Effector memory CD8-positive, alpha-beta T cell (primary cell): ENCODE data around the gene PPIE.

Experiments used
- ATAC-seq: fragments of 150-1000 bp; cut with Tn5 transposase; replicated peaks from 2 replicates; pipeline ENCODE4 v1.10.0; 2021; ENCODE audit warnings: mild to moderate bottlenecking, moderate library complexity
- DNase-seq, 3 experiments: peaks; one replicate each; pipeline ENCODE4 v3.0.0; 2021
- H3K27ac Mint-ChIP-seq, 2 donors: one replicate each; pipeline ENCODE4 v1.8.0; 2022; ENCODE audit warnings: mild to moderate bottlenecking in 2 of 2, mixed read lengths in 2 of 2, moderate library complexity in 2 of 2
- H3K27me3 Mint-ChIP-seq, 2 donors: one replicate each; pipeline ENCODE4 v1.8.0; 2022; ENCODE audit warnings: mixed read lengths in 2 of 2
- H3K36me3 Mint-ChIP-seq: one replicate; pipeline ENCODE4 v1.8.0; 2022; ENCODE audit warnings: mild to moderate bottlenecking, moderate library complexity, mixed read lengths; ENCODE audit not compliant: insufficient read depth
- H3K4me1 Mint-ChIP-seq, 2 donors: one replicate each; pipeline ENCODE4 v1.8.0; 2022; ENCODE audit warnings: low read depth in 2 of 2, mixed read lengths in 2 of 2
- H3K4me3 Mint-ChIP-seq, 2 donors: one replicate each; pipeline ENCODE4 v1.8.0; 2022; ENCODE audit warnings: mild to moderate bottlenecking in 2 of 2, mixed read lengths in 2 of 2, moderate library complexity in 2 of 2
- H3K9me3 Mint-ChIP-seq, 2 donors: one replicate each; pipeline ENCODE4 v1.8.0; 2022; ENCODE audit warnings: mixed read lengths in 2 of 2

PPIE gene

DNA sequence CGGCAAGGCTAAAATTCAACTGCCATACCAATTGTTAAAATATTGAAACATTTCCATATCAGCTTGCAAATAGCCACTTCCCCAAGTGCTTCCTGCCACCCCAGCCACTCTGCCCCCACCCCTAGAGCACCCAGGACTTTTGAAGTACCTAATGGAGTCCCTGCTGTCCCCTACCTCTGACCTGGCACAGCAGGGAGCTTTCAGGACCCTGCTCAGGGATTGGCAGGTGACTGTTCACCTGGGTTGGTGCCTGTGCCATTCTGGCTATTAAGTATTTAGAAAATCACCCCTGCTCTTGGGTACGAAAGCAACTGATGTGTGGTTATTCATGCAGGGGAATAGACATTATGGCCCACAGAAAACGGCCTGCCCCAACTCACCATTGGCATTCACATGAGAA lies 38.3 kb upstream of the PPIE start:
- peaks cover 5 to 35% of the 10 kb centered on the region in 2 donors for H3K27me3 Mint-ChIP-seq
- H3K4me3 Mint-ChIP-seq, result no peak overlapping the region
- no peak for ATAC-seq
- no peaks in the 10 kb centered on the region for H3K9me3 Mint-ChIP-seq
- H3K27ac Mint-ChIP-seq, result no peak overlapping the region
- H3K36me3 Mint-ChIP-seq, result no peaks in the 10 kb centered on the region
- no peak for DNase-seq
- no peaks in the 10 kb centered on the region for H3K4me1 Mint-ChIP-seq

- Mint-ChIP-seq H3K27me3 (peaks cover 5 to 35% of the 10 kb centered on the region in 2 donors), H3K4me1 (no peaks in the 10 kb centered on the region), H3K27ac (no peak overlapping the region), H3K36me3 (no peaks in the 10 kb centered on the region), H3K9me3 (no peaks in the 10 kb centered on the region), H3K4me3 (no peak overlapping the region)
- ATAC-seq, result no peak
- no peak for DNase-seq
These were observed 37.6 kb upstream of the PPIE start for GRCh38 chr1:39701049-39701439.

- DNase-seq, result no peak
- Mint-ChIP-seq H3K36me3 (no peaks in the 10 kb centered on the region), H3K9me3 (no peaks in the 10 kb centered on the region), H3K27ac (no peak overlapping the region), H3K4me1 (no peaks in the 10 kb centered on the region), H3K27me3 (peaks cover 15 to 32% of the 10 kb centered on the region in 2 donors), H3K4me3 (no peak overlapping the region)
- no peak for ATAC-seq
These were observed 33.9 kb upstream of the PPIE start for GRCh38 chr1:39704757-39705156.

GRCh38 chr1:39707506-39707905 lies 31.2 kb upstream of the PPIE start:
- Mint-ChIP-seq H3K36me3 (no peaks in the 10 kb centered on the region), H3K9me3 (no peaks in the 10 kb centered on the region), H3K4me1 (no peaks in the 10 kb centered on the region), H3K27ac (no peak overlapping the region), H3K27me3 (peaks cover 26 to 28% of the 10 kb centered on the region in 2 donors), H3K4me3 (no peak overlapping the region)
- DNase-seq, result no peak
- no peak for ATAC-seq

DNA sequence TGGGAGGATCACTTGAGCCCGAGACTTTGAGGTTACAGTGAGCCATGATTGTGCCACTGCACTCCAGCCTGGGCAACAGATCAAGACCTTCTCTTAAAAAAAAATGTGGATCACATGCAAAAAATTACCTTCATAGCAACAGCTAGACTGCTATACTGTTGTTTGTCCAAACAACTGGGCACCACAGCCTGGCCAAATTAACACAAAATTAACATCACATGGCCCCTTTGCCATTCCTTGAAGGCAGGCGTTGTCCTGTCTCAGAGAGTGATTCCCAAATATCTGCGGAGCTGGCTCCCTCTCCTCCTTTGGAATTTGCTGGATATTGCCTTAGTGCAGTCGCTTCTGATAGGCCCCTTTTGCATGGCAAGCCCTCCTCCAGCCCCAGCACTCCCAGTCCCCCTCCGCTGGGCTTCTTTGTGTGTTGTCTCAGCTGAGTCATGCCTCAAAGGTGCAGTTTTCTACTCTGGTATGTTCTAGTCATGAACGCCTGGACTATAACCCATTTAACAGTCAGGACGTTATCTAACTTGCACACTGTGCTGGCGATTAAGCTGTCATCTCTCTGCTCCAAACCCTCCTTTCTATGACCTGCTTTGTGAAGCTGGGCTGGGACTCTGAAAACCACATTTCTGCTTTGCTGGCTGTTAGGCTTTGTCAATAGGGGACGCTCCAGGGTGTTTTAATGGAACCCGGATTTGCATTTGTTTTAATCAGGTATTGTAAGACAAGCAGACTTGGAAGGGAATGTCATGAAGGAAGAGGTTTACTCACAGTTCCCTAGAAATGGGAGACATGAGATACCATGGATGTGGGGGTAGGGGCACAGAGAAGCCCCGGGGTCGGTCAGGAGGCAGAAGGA lies 27.3 kb upstream of the PPIE start:
- no peak for DNase-seq
- Mint-ChIP-seq H3K27me3 (peaks cover 28 to 35% of the 10 kb centered on the region in 2 donors), H3K9me3 (no peaks in the 10 kb centered on the region)

DNA sequence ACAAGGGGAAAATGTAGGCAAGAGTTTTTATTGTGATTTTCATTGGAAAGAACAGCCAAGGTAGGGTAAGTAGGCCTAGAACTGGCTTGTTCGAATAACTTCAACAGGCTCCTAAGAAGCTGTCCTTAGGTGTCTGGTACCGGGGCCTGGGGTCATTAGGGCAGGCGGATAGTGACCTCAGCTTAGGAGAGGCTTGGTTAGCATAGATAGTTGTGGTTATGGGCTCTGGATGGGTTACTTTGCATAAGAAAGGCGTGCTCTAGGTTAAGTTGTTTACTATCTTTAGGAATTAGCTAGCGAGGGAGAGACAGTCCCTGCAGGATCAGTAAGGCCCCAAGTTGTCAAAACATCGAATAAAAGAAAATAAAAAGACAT lies 26.7 kb upstream of the PPIE start:
- ATAC-seq (no peak), DNase-seq (no peak)
- Mint-ChIP-seq H3K4me3 (no peak overlapping the region), H3K27ac (no peak overlapping the region), H3K9me3 (no peaks in the 10 kb centered on the region), H3K36me3 (no peaks in the 10 kb centered on the region), H3K4me1 (no peaks in the 10 kb centered on the region), H3K27me3 (peaks cover 34 to 39% of the 10 kb centered on the region in 2 donors)

More for the DNA sequence above, 27.3 kb upstream of the PPIE start:
- Mint-ChIP-seq H3K27ac (no peak overlapping the region), H3K36me3 (no peaks in the 10 kb centered on the region), H3K4me1 (no peaks in the 10 kb centered on the region), H3K4me3 (no peak overlapping the region)
- ATAC-seq, result no peak

DNA sequence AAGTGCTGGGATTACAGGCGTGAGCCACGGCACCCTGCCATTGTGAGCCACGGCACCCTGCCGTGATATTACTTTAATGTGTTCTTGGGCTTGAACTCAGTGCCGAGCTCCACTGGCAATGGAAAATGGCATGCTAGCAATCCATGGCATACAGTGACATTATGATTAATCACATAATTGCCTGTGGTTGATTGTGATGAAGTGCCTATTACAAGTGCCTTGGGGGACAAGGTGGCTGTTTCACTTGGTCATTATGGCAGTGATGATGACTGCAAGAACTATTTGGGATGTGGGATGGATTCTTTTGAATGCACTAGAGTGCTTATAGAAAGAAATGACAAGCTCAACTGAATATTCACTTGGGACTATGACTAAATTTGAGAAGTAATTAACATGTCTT lies 25.1 kb upstream of the PPIE start:
- no peak for DNase-seq
- Mint-ChIP-seq H3K27me3 (peaks cover 45 to 46% of the 10 kb centered on the region in 2 donors), H3K4me3 (no peak overlapping the region), H3K36me3 (no peaks in the 10 kb centered on the region), H3K9me3 (no peaks in the 10 kb centered on the region), H3K4me1 (no peaks in the 10 kb centered on the region), H3K27ac (no peak overlapping the region)
- ATAC-seq, result no peak

DNA sequence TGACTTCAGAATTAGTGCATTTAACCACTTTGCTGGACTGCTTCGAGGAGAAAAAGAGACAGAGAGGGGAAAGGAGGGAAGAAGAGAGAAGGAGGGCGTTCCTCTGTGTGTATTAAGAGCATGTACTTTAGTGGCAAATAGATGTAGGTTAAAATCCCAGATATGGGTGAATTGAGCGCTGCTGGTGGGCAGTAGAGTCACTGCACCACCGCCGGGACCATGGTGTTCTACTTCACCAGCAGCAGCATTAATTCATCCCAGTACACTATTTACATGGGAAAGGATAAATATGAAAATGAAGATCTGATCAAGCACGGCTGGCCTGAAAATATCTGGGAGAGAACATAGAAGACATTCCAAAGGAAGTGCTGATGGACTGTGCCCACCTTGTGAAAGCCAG lies 20.9 kb upstream of the PPIE start:
- H3K9me3 Mint-ChIP-seq, result no peaks in the 10 kb centered on the region
- H3K27ac Mint-ChIP-seq, result no peak overlapping the region
- peaks cover 1% of the 10 kb centered on the region for H3K36me3 Mint-ChIP-seq
- peaks cover 0 to 1% of the 10 kb centered on the region in 2 donors for H3K4me1 Mint-ChIP-seq
- H3K4me3 Mint-ChIP-seq, result no peak overlapping the region
- H3K27me3 Mint-ChIP-seq, result peaks cover 22 to 27% of the 10 kb centered on the region in 2 donors
- no peak for DNase-seq
- no peak for ATAC-seq

DNA sequence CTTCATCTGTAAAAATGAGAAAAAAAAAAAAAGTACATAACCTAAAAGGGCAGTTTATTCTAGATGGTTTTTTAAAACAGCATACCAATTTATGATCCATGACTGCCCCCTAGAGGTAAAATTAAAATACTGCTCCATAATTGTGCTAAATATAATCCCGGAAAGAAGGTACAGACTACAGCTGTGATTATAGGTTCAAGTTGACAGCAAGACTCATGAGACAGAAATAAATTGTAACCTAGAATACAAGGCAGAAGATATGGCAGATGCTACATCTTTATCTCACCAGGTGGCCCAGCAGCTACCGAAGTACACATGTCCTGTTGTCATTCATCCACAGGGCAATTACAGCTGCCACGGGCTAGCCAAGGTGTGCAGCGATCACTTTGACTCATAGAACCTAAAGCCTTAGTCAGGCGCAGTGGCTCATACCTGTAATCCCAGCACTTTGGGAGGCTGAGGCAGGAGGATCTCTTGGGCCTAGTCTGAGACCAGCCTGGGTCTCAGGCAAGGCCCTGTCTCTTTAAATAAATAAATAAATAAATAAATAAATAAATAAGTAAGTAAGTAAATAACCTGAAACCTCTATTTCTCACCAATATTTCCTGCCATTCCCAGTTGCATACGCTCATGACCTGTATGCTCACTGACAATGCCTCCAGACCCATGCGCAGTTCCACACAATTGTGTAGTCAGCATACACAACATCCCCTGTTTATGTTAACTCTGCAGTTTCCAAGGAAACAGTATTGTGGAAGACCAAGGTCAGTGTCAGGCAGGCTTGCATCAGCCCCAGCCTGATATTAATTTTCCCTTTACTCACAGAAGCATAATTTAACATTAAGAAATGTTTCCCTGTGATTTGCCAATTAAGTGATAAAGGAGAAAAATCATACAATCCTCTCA lies 18.3 kb upstream of the PPIE start:
- peaks cover 33 to 36% of the 10 kb centered on the region in 2 donors for H3K27me3 Mint-ChIP-seq

DNA sequence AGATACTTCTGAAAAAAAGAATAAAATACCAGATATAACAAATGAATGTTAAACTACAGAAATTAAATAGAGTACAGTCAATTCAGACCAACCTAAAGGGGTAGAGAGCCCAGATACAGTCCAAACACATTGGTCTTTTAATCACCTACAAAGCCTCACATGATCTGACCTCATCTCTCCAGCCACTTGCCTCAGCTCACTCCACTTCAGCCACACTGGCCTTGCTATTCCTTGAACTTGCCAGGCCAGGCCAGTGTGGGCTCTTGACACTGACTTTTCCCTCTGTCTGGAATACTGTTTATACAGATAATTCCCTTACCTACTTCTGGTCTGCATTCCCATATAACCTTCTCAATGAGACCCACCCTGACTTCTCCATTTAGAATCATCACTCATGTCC lies 17.0 kb upstream of the PPIE start:
- DNase-seq, result no peak
- peaks cover 0 to 1% of the 10 kb centered on the region in 2 donors for H3K4me1 Mint-ChIP-seq
- H3K36me3 Mint-ChIP-seq, result peaks cover 3% of the 10 kb centered on the region
- H3K27me3 Mint-ChIP-seq, result peaks cover 28 to 44% of the 10 kb centered on the region in 2 donors
- no peaks in the 10 kb centered on the region for H3K9me3 Mint-ChIP-seq
- H3K27ac Mint-ChIP-seq, result no peak overlapping the region
- H3K4me3 Mint-ChIP-seq, result no peak overlapping the region
- ATAC-seq, result no peak

More for the DNA sequence above, 18.3 kb upstream of the PPIE start:
- ATAC-seq (peak; percentile 71), DNase-seq (peak in 1 of 3 experiments; percentile 14)
- Mint-ChIP-seq H3K9me3 (no peaks in the 10 kb centered on the region), H3K4me1 (peaks cover 0 to 1% of the 10 kb centered on the region in 2 donors), H3K36me3 (peaks cover 3% of the 10 kb centered on the region), H3K27ac (no peak overlapping the region), H3K4me3 (no peak overlapping the region)

GRCh38 chr1:39722495-39722894 lies 16.2 kb upstream of the PPIE start:
- Mint-ChIP-seq H3K4me1 (peaks cover 1 to 4% of the 10 kb centered on the region in 2 donors), H3K27ac (no peak overlapping the region), H3K27me3 (peaks cover 23 to 44% of the 10 kb centered on the region in 2 donors), H3K9me3 (no peaks in the 10 kb centered on the region), H3K4me3 (no peak overlapping the region), H3K36me3 (peaks cover 3% of the 10 kb centered on the region)
- DNase-seq (no peak), ATAC-seq (no peak)

GRCh38 chr1:39726600-39726999 lies 12.1 kb upstream of the PPIE start:
- no peak for DNase-seq
- peaks cover 46 to 72% of the 10 kb centered on the region in 2 donors for H3K27me3 Mint-ChIP-seq
- no peak overlapping the region for H3K4me3 Mint-ChIP-seq
- no peak for ATAC-seq
- peaks cover 3% of the 10 kb centered on the region for H3K36me3 Mint-ChIP-seq
- H3K9me3 Mint-ChIP-seq, result no peaks in the 10 kb centered on the region
- H3K4me1 Mint-ChIP-seq, result peaks cover 0 to 7% of the 10 kb centered on the region in 2 donors
- no peak overlapping the region for H3K27ac Mint-ChIP-seq

DNA sequence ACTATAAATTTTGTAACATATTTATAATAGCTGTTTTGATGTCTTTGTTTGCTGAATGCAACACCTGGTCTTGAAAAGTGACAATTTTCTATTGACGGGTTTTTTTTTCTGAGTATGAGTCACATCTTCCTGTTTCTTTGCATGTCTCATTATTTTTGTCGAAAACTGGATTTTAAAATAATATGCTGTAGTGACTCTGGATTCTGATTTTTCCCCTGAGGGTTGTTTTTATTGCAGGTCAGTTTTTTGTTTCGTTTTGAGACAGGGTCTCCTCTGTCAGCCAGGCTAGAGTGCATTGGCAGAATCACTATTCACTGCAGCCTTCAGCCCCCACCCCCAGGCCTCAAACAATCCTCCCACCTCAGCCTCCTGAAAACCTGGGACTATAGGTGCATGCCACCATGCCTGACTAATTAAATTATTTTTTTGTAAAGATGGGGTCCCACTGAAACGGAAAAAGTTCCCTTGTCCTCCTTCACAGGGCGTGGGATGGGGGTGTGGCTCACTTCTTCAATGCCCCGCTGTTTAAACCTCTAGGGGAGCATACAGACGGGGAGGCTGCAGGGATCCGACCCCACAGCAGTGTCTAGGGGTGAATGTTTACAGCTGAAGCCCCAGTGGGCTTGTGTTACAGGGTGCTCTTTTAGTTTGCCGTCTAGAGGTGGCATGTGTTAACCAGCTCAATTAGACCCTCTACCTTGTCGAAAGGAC lies 11.3 kb upstream of the PPIE start:
- Mint-ChIP-seq H3K27ac (no peak overlapping the region), H3K36me3 (peaks cover 3% of the 10 kb centered on the region), H3K9me3 (no peaks in the 10 kb centered on the region), H3K4me1 (peaks cover 0 to 7% of the 10 kb centered on the region in 2 donors), H3K4me3 (no peak overlapping the region), H3K27me3 (peaks cover 46 to 72% of the 10 kb centered on the region in 2 donors)
- ATAC-seq (no peak), DNase-seq (no peak)
